ENCODE measurements around the gene FBXO34.

GRCh38 chr14:55223364-55223763 lies 47.9 kb upstream of the FBXO34 start:
- no peak for TF ChIP-seq POLR2A (IDR thresholded peaks at IDR 0.05)
- TF ChIP-seq CTCF (IDR thresholded peaks at IDR 0.05) = no peak

Data from adrenal gland (tissue), 5 donors.